ENCODE measurements around the gene TMPRSS5.

- TF ChIP-seq, protein P1, sequence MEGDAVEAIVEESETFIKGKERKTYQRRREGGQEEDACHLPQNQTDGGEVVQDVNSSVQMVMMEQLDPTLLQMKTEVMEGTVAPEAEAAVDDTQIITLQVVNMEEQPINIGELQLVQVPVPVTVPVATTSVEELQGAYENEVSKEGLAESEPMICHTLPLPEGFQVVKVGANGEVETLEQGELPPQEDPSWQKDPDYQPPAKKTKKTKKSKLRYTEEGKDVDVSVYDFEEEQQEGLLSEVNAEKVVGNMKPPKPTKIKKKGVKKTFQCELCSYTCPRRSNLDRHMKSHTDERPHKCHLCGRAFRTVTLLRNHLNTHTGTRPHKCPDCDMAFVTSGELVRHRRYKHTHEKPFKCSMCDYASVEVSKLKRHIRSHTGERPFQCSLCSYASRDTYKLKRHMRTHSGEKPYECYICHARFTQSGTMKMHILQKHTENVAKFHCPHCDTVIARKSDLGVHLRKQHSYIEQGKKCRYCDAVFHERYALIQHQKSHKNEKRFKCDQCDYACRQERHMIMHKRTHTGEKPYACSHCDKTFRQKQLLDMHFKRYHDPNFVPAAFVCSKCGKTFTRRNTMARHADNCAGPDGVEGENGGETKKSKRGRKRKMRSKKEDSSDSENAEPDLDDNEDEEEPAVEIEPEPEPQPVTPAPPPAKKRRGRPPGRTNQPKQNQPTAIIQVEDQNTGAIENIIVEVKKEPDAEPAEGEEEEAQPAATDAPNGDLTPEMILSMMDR (IDR thresholded peaks at IDR 0.05): no peak
- no peak for TF ChIP-seq POLR2A (IDR thresholded peaks at IDR 0.05)
- TF ChIP-seq EP300 (IDR thresholded peaks at IDR 0.05): no peak
These were observed 55.1 kb downstream of the TMPRSS5 start for GRCh38 chr11:113651023-113651422.

Measured in tibial nerve (tissue), 4 donors.